ENCODE measurements around the gene PDIA6. TPM values are rescaled to one million over a fixed set of nuclear protein-coding genes. Genes with fewer than 3 reads are reported as not detected.

PDIA6 gene
- total RNA-seq, 6 experiments from 2014 or later: 141 to 232 (median 191) TPM

- DNase-seq (peak; percentile 69 to 79 (median 77)), ATAC-seq (peak; percentile 67 to 79 (median 76))
- WGBS (ENCODE audit: insufficient coverage, low coverage, low lambda C conversion rate, missing lambda C conversion rate): 64% methylated on average over 24 of the region's 48 CpGs
- Histone ChIP-seq H3K9me3 (no peaks in the 10 kb centered on the region), H3K36me3 (no peaks in the 10 kb centered on the region), H3K4me1 (peaks cover 0 to 7% (median 5%) of the 10 kb centered on the region in 4 donors), H3K4me3 (no peak overlapping the region), H3K27ac (no peak overlapping the region), H3K27me3 (no peaks in the 10 kb centered on the region)
- TF ChIP-seq, protein P1, sequence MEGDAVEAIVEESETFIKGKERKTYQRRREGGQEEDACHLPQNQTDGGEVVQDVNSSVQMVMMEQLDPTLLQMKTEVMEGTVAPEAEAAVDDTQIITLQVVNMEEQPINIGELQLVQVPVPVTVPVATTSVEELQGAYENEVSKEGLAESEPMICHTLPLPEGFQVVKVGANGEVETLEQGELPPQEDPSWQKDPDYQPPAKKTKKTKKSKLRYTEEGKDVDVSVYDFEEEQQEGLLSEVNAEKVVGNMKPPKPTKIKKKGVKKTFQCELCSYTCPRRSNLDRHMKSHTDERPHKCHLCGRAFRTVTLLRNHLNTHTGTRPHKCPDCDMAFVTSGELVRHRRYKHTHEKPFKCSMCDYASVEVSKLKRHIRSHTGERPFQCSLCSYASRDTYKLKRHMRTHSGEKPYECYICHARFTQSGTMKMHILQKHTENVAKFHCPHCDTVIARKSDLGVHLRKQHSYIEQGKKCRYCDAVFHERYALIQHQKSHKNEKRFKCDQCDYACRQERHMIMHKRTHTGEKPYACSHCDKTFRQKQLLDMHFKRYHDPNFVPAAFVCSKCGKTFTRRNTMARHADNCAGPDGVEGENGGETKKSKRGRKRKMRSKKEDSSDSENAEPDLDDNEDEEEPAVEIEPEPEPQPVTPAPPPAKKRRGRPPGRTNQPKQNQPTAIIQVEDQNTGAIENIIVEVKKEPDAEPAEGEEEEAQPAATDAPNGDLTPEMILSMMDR (IDR thresholded peaks at IDR 0.05): peak; percentile 75 to 88 (median 82)
- no peak for TF ChIP-seq POLR2A (IDR thresholded peaks at IDR 0.05)
- intact Hi-C loops (cut with DNase I): loop anchor here (5.0 kb wide), 1 partner anchor 287 kb away; no protein-coding TSS in a partner anchor
Measured at GRCh38 chr2:10835052-10835970, 22.7 kb upstream of the PDIA6 start.

GRCh38 chr2:10834068-10834655 lies 21.6 kb upstream of the PDIA6 start:
- H3K4me1 ChIP-seq: peaks cover 0 to 18% (median 10%) of the 10 kb centered on the region in 4 donors
- no peaks in the 10 kb centered on the region for H3K9me3 ChIP-seq
- H3K4me3 ChIP-seq: no peak overlapping the region
- no peak for TF ChIP-seq POLR2A (IDR thresholded peaks at IDR 0.05)
- TF ChIP-seq, protein P1 (IDR thresholded peaks at IDR 0.05): no peak
- ATAC-seq: no peak
- intact Hi-C loops (cut with DNase I): no loop called here
- no peaks in the 10 kb centered on the region for H3K36me3 ChIP-seq
- DNase-seq: no peak
- no peak overlapping the region for H3K27ac ChIP-seq
- WGBS (ENCODE audit: insufficient coverage, low coverage, low lambda C conversion rate, missing lambda C conversion rate): 80% methylated on average over 2 of the region's 8 CpGs
- H3K27me3 ChIP-seq: no peaks in the 10 kb centered on the region

DNA sequence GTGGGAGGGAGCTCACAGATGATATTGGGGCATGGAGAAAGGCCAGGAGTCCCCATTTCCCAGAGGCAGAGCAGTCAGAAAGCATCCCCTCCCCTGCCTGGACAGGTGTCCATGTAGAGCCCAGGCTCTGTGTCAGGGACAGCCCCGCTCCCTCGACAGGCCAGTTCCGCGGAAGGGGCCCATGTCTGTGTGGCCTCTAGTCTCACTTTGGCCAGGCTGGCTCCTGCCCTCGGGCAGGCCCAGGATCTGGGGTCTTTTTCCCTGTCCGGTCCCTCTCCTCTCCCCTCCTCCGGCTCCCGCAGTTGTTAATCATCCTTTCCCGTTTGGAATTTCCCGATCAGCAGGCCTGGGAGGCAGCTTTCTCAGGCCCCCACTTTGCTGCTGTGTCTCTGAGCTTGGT lies 20.4 kb upstream of the PDIA6 start:
- intact Hi-C loops (cut with DNase I): no loop called here
- Histone ChIP-seq H3K4me1 (peaks cover 0 to 20% (median 11%) of the 10 kb centered on the region in 4 donors), H3K27ac (no peak overlapping the region), H3K4me3 (no peak overlapping the region), H3K36me3 (no peaks in the 10 kb centered on the region), H3K27me3 (no peaks in the 10 kb centered on the region), H3K9me3 (no peaks in the 10 kb centered on the region)
- 75% methylated on average over 5 of the region's 10 CpGs for WGBS (ENCODE audit: insufficient coverage, low coverage, low lambda C conversion rate, missing lambda C conversion rate)
- DNase-seq (no peak), ATAC-seq (no peak)
- TF ChIP-seq, protein P1 (IDR thresholded peaks at IDR 0.05): no peak
- no peak for TF ChIP-seq POLR2A (IDR thresholded peaks at IDR 0.05)

DNA sequence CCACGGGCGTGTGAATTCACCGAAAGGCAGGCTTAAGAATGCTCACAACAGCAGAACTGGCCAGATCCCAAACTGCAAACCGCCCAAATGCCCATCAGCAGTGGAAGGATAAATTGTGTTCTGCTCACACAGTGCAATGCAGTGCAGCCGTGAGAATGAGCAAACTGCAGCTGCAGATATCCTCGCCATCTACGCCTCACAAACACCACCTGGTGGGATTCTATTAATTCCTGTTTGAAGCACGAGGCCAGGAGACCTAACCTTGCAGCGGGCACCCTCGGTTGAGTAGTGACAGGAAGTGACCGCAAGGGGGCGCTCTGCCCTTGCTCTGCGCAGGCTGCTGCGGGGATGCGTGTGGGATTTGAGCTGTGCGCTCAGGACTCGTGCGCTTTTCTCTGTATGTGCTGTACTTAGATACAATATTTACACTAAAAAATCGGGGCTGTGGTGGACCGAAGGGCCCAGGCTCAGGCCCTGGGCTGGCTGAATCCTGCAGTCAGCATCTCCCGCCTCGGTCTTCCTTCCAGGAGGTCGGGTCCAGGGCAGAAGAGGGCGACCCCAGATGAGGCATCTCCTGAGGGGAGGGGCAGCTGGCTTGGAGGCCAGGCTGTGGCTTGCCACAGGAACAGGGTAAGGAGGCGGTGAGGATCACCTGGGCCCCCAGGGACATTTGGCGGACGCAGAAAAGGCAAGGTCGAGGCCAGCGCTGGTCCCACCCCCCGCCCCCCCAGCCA lies 19.8 kb upstream of the PDIA6 start:
- no peak overlapping the region for H3K27ac ChIP-seq
- intact Hi-C loops (cut with DNase I): no loop called here
- H3K9me3 ChIP-seq: no peaks in the 10 kb centered on the region
- H3K4me3 ChIP-seq: no peak overlapping the region
- no peaks in the 10 kb centered on the region for H3K36me3 ChIP-seq
- WGBS (ENCODE audit: insufficient coverage, low coverage, low lambda C conversion rate, missing lambda C conversion rate): under 1% methylated on average over 16 of the region's 30 CpGs
- no peak for TF ChIP-seq POLR2A (IDR thresholded peaks at IDR 0.05)
- TF ChIP-seq, protein P1 (IDR thresholded peaks at IDR 0.05): peak; percentile 86 to 100 (median 98)
- ATAC-seq: peak; percentile 76 to 79 (median 77)
- peak; percentile 83 to 86 (median 85) for DNase-seq
- peaks cover 0 to 20% (median 11%) of the 10 kb centered on the region in 4 donors for H3K4me1 ChIP-seq
- no peaks in the 10 kb centered on the region for H3K27me3 ChIP-seq
